Hippocampal formation (tissue), 2 donors: ENCODE measurements around the gene SLC9A9.

Experiments
- DNase-seq, 2 donors: peaks; one replicate each; lab custom pipeline; 2025; lab: John Stamatoyannopoulos, UW

SLC9A9 gene

DNA sequence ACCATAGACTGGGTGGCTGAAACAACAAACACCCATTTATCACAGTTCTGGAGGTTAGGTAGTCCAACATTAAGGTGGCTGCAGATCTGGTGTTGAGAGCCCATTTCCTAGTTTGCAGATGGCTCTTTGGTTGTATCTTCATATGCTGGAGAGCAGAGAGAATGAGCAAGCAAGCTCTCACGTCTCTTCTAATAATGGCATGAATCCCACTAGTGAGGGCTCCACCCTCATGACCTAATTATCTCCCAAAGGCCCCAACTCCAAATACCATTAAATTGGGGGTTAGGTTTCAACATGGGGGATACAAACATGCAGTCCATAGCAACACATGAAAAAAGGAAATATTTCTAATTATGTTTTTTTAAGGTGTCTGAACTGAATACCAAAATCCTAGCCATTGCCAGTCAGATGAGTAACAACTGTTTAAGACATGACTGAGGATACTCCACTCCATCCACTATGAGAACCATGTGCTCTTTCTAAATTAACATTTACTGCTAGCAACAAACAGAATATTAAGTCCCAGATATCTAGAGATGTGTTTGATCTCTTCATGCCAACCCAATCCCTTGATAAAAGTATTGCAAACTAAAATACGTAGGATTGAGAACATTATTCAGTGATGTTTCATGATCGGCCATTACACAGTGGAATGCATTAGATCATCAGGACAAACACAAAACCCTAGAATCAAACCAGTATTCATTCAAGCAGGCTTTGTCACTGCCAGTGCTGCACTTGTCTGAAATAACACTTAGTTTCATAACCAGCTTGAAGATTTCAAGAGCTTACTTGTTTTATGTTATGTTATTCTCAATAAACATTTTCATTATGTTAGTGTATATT is 340.3 kb downstream of the SLC9A9 start:
- no peak for DNase-seq

DNA sequence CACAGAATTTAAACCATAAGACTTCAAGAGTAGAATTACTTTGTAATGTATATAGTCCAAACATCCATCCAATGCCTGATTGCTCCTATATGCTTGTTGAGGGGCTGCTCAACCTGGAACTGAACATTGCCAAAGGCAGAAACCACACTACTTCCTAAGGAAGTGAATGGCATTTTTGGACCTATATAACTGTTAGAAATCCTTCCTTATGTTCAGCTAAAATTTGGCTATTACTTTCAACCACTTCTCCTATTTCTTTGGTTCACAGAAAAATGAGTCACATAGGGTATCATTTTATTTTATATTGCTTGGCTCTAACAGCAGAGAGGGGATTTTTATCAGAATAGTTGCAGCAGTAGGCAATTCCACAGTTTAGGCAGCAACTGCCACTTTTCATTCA is 342.1 kb downstream of the SLC9A9 start:
- no peak for DNase-seq

DNA sequence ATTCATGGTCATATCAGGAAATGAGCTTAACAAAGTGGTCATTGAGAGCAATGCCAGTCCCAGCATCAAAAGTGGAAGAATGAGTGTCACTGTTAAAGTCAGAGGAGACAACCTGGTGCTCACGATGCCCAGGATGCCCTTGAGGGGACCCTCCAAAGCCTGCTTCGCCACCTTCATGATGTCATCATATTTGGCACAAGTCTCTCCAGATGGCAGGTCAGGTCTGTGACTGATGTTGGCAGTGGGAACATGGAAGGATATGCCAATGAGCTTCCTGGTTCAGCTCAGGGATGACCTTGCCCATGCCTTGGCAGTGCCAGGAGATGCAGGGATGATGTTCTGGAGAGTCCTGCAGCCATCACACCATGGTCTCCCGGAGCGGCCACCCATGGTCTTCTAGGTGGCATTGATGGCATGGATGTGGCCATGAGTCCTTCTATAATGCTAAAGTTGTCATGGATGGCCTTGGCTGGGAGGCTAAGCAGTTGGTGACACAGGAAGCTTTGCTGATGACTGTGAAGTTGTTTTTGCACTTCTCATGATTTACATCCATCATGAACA is 344.9 kb downstream of the SLC9A9 start:
- no peak for DNase-seq

DNA sequence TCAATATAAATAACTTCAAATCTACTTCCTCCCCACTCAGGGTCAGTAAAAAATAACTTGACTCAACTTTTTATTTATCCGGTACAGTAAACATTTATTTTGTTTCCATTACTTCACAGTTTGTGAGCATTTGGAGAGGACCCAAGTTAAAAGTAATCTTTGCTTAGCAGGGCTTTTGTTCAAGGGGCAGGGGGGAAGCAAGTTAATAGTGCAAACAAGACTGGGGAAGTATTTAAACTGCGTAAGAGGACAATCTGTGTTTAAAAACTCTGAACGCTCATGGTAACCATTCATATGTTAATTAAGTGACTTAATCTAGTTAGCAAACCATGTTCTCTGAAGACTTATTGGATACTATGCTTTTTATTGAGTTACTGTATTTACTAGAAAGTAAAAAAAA is 346.2 kb downstream of the SLC9A9 start:
- no peak for DNase-seq

DNA sequence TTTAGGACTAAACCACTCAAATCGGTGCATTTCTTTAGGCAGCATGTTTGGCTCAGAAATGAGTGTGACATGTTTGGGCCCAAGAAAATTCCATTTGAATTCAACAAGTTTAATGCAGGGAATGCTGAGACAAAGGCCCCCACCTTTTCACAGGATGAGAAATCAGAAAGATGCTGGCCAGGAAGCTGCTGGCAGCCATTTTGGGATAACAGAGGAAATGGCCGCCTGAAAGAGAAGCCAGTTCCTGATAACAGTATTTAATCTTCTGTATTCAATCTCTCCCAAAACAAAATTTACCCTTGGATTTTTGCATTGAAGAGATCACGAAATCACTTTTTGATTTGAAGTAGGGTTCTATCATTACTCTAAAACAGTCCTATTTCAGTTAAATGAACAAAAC is 350.9 kb downstream of the SLC9A9 start:
- no peak for DNase-seq

DNA sequence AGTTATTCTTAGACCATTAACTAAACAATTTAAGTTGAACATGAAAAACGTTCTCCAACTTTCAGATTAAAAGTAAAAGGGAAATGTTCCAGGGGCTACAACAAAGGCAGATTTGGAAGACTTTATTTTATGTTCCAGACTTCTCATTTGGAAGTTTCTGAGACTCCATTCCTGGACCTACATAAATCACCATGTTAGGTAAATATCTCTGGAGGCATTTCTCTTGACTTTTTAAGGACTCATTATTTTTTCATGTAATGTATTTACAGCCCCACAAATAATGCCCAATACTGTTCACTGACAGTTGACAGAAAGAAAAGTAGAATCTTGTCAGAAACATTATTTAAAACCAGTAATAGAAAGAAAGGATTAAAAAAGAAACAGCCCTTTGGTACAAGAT is 352.1 kb downstream of the SLC9A9 start:
- no peak for DNase-seq

DNA sequence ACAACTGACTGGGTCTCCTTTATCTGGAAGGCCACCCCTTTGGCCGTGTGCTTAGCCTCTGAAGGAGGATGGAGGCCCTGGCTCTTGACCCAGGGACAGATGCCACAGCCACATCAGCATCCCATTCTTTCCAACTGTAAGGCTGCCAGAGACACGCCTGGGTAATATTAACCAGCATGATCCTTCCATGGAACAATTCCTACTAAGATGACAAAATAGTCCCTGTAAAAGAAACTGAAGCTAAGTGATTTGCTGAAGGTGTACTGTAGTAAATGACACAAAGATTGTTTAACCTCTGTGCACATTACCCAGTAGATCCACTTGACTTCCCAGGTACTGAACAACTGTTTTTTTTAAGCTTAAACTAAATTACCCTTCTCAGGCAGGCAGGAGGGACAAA is 352.7 kb downstream of the SLC9A9 start:
- DNase-seq = no peak

DNA sequence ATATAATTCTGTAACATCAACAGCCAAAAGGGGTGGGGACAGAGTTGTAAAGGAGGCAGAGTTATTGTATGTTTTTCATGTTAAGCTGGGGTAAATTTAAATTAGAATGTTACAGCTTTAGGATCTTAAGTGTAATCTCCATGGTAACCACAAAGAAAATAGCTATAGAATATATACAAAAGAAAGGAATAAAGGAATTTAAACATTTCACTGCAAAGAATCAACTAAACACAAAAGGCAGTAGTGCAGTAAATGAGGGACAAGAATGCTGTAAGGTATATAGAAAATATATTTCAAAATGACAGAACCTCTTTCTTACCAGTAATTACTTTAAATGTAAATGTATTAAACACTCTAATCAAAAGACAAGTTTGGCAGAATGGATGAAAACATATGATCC is 361.7 kb downstream of the SLC9A9 start:
- DNase-seq = no peak

DNA sequence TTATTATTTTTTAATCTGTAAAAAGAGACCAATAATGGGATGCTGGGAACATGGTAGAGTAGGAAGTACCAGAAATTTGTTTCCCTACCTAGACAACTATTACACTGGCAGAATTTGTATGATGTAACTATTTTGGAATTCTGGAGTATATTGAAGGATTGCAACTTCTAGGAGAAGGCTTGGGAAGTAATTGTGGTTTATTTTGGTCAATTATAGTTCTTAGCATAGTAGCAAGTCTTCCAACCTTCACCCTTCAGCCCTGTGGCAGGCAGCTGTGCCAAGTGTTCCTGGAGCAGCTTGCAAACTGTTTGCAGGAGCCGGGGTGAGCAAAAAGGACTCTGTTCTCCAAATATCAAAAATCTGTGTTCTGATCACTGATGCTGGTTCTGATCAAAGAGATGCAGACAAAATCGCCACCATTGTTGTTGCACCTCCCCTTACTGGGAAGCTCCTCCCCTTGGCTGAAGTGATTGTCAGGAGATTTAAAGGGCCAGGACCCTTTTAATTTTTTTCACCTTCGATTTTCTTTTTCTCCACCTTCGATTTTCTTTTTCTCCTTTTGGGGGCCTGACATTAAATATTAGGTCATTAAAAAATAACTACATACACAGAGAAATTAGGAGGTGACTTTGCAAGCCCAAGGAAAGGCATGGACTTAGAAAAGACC is 363.3 kb downstream of the SLC9A9 start:
- DNase-seq = no peak

DNA sequence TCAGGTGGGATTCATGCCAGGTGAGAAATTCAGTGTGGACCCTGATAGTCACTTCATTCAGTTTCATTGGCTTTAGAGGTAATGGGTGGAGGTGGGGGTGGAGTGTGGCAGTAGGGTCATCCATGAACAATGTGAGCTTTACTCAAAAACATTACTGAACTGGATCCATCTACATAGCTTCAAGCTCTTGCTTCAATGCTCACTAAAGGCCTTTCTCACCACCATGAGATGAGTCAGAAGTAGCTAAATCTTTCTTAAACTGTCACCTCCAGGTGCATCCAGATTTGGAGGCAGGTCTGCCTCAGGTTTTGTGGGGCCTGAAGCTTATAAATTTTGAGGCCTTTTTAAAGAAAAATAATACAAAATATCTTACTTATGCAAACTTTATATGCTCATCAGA is 365.1 kb downstream of the SLC9A9 start:
- DNase-seq = no peak

DNA sequence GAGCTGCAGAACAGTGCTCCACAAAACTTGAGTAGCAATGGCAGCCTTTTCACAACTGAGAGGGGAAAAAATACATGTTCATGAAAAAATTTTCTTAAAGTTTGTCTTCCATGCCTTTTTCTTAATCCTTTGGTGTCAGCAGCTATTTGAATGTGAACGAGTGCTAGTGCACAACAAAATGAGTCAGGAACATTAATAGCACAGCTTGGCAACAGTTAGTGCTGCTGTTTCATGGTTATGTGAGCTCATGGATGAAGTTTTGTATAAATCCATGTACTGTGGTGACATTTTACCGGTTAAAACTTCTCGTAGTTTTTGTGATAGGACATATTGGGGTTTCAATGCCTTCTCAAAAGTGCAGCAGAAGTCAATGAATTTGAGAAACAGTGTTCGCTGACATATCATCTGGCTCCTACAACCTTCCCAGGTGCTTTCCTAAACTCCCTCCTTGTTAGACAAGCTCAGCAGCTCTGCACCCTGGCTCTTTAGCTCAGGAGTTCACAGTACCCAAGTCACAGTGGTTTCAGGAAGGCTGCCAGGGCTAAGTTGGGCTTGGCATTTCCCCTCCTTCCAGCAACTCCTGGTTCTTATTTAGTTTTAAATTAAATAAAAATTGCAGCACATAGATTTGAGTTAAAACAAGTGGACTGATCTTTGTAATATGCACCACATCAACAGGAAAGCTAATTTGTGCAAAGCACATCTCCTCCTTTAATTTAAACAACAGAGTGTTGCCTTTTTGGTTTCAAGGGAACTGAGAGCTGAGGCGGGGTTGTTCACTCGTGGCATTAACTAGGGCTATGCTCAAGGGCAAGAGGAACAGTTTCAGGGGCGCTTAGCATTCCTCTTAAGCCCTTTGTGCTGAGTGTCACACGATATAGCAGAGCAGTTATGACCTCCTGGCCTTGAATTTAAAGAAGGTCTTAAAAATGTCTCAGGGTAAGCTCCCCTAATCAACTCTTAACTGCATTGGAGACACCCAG is 365.9 kb downstream of the SLC9A9 start:
- no peak for DNase-seq

DNA sequence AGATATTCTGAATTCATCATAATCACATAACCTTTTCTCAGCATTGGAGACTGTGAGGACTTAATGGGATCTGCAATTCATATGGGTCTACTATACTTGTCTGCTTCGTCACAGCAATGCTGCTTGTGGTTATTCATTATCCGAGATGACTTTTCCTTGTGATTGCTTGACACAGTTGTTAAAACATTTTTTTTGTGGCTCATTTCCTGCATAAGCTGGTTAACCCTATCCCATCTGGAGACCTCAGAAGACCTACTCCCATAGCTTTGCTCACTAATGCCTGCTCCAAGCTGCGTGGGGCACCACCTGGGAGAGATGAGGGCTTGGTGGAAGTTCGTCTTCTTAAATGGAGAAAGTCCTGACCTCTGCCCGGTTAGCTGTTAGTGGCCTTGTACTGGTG is 367.9 kb downstream of the SLC9A9 start:
- no peak for DNase-seq

DNA sequence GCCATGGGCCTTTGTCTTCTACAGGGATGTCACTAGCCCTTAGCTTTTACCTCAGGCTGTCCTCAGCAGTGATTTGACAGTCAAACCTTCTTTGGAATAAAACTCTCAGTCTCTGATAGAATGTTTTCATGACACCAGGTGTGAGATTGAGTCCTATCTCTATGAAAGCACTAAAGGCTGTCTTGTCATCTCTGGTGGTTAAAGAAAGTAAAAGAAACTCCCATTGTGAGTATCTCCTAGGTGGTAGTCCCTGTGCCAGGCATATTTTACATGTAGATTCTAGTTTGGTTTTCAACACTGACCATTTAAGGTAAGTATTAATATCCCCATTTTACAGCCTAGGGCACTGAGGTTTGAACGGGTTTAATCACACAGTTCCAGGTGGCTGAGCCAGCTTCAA is 368.5 kb downstream of the SLC9A9 start:
- DNase-seq = no peak

DNA sequence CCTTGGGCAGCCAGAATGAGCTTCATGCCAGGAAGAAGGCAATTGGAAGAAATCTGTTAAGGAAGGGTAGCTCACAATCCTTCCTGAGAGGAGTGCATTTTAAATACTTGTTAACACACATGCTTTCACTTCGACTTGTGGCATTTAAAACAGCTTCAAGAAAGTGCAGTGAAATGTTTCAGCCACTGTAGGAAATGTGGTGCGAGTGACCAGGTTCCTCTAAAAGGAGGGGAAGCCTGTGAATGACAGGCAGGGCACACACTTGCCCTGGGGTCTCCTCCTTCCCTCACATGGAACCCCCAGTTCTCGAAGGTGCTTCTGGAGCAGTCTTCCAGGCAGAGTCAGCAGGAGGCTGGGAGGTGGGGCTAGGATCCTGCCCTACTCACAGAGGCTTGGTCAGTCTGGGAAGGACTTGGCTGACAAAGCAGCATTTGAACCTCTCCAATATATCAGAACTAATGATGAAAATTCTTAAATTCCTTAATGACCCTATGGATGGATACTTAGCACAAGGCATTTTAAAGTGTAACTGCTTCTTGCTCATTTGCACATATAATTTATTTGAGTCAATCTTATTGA is 370.1 kb downstream of the SLC9A9 start:
- DNase-seq = no peak

DNA sequence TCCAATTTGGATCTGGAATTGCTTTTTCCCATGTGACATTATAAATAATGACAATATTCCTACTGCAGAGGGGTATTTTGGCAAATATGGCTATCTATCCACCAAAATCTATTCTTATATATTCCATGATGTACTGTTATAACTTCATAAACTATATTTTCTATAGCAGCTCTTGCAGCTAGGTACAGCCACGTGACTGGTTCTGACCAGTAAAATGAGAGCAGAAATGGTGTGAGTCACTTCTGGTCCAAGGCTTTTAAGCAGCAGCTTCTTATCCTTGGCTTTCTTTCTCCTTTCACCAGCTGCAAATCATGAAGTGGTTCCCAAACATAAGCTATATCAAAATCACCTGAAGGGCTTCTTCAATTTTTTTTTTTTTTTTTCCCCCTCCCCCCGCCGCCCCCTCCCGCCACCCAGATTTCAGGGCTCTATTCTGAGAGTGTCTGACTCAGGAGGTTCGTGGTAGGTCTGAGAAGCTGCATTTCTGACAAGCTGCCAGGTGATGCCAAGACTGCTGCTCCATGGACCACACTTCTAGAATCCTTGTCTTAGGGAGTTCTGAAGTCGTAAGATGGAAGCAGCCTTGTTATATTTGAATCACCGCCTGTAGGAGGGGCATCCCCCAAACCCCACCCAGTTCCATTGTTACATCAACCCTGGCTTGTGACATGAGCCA is 371.2 kb downstream of the SLC9A9 start:
- DNase-seq = no peak

DNA sequence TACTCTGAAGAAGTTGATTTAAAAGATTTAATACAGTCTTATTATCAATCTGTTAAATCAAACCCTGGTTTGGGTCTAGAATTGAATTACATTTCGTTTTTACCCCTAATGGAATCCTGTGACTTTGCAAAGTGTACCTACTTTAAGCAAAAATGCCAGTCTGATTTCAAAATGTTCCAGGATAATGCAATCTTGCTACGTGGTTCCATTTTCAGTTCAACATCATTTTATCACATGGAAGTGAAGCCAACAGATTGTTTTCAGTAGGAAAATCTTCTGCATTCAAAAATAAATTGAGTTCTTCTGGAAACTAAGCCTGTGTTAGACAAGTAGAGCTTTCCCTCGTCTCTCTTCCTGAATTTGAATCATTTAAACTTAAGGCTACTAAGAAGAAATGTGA is 372.3 kb downstream of the SLC9A9 start:
- no peak for DNase-seq

DNA sequence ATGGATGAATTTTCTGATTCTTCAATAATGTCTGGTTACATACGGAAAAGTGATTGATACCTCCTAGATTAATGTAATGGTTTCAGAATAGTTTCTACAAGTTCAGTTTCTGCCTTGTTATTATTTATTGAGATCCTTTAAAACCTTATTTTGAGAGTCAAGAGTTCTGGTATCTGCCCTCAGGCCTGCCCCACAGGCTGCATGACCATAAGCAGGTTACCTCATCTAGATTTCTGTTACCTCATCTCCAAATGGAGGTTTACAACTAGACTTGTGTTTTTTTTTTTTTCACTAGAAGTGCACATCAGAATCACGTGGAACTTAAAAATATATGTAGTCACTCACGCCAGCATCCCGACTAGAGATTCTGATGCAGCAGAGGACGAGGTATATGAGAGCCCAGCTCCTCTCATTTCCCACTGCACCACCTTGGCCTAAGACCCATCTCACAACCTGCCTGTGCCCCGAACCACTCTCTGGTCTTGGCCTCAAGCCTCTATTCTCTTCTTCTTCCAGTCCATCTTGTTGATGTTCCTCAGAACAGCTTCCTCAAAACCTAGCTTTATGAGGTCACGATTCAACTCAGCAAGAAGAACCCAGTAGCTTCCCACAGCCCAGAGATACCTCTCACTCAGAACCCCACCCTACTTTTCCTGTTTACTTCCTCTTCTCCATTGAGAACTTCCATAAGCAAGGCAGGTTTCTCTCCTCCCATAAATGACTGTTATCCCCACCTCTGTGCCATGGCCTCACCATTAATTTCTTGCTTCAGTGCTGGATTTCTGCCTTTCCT is 375.3 kb downstream of the SLC9A9 start:
- no peak for DNase-seq

DNA sequence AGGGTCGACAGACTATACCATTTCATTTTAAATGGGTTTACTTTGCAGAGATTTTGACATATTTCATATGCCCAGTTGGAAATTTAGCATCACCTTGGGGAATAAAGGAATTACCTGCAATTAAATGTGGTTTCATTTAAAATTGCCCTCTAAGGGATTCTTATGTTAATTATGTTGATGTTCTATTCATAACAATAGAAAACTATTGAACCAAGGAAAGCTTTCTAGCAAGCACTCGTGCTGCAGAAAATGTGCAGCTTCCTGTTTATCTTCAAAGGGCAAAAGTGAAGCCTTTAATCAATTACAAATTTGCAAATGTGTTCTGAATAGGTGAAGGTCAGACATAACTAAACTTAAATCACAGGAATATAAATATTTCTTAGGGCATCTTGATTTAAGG is 376.6 kb downstream of the SLC9A9 start:
- DNase-seq = no peak

DNA sequence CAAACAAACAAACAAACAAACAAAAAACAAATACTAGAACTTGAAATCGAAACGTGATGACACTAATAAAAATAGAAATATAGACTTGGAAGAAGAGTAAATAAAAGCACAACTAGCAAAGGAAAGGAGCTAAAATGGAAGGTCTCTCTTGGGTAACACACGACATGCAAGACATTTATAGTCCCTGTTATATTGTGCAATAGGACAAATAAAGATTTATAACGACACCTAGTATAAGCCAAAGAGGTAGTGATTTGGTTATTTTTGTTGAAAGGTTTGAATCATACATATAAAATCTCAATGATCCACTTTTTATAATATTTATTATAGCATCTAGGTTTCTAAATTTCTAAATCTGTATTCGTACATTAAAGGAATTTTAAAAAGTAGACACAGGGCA is 379.1 kb downstream of the SLC9A9 start:
- DNase-seq = no peak

DNA sequence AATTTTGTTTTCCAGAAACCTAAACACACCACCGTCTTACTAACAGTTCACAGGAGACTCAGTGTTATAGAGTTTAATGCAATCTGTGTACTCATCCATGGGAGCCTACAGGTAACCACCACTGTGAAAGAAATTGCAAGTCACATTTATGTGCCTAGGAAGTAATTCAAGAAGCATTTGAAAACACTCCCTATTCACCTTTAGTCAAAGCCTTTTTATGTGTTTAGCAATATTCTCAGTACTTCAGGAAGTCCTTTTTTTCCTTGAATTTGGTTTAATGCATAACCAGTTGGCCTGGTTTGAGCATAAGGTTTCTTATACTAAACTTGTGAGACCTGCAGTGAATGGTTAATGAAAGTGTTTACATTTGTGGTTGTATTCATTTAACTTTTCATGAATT is 382.6 kb downstream of the SLC9A9 start:
- no peak for DNase-seq
